ENCODE data around the gene S100A8. TPM values are rescaled to one million over a fixed set of nuclear protein-coding genes. Genes with fewer than 3 reads are reported as not detected.

Gene S100A8
- total RNA-seq, 1 donor from 2014 or later: not detected

DNA sequence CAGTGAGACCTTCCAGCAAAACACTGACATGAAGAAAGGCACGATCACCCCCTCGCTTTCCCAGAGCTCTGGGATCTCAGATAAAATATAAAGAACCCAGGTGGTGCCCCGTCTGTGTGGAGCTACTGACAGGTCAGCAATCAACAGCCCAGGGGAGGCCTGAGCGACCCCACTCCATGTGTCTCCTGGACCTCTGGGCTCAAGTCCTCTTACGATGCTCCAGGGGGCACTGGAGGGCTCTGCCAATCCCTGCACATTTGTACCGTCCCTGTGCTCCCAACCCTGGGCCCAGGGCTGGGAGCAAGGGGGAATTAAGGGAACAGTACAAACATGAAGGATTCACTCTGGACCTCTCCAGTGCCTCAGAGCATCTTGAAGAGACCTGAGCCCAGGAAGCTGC is 37.9 kb upstream of the S100A8 start:
- Mint-ChIP-seq H3K27me3 (ENCODE audit: insufficient read depth, low read depth) (peaks cover 6% of the 10 kb centered on the region), H3K27ac (no peak overlapping the region), H3K9me3 (no peaks in the 10 kb centered on the region), H3K4me3 (no peak overlapping the region), H3K4me1 (no peaks in the 10 kb centered on the region), H3K36me3 (no peaks in the 10 kb centered on the region)
- peaks cover 10% of the 10 kb centered on the region for H3K27me3 ChIP-seq
- no peaks in the 10 kb centered on the region for H3K4me1 ChIP-seq
- H3K27ac ChIP-seq: no peak overlapping the region
- TF ChIP-seq EZH2 (IDR thresholded peaks at IDR 0.05): no peak
- TF ChIP-seq, protein P1, sequence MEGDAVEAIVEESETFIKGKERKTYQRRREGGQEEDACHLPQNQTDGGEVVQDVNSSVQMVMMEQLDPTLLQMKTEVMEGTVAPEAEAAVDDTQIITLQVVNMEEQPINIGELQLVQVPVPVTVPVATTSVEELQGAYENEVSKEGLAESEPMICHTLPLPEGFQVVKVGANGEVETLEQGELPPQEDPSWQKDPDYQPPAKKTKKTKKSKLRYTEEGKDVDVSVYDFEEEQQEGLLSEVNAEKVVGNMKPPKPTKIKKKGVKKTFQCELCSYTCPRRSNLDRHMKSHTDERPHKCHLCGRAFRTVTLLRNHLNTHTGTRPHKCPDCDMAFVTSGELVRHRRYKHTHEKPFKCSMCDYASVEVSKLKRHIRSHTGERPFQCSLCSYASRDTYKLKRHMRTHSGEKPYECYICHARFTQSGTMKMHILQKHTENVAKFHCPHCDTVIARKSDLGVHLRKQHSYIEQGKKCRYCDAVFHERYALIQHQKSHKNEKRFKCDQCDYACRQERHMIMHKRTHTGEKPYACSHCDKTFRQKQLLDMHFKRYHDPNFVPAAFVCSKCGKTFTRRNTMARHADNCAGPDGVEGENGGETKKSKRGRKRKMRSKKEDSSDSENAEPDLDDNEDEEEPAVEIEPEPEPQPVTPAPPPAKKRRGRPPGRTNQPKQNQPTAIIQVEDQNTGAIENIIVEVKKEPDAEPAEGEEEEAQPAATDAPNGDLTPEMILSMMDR (IDR thresholded peaks at IDR 0.05): peak; percentile 18
- TF ChIP-seq EZH2phosphoT487 (IDR thresholded peaks at IDR 0.05): no peak
- H3K4me2 ChIP-seq: no peak overlapping the region
- H2AFZ ChIP-seq (replicated peaks): no peak overlapping the region
- H3K79me2 ChIP-seq (ENCODE audit: low read depth): no peaks in the 10 kb centered on the region
- H3K4me3 ChIP-seq: no peak overlapping the region
- DNase-seq (ENCODE audit: low spot score): no peak
- H3K36me3 ChIP-seq: no peaks in the 10 kb centered on the region
- H3F3A ChIP-seq (ENCODE audit: low read depth): no peaks in the 10 kb centered on the region
- H3K9ac ChIP-seq: no peak overlapping the region
- no peaks in the 10 kb centered on the region for H3K9me3 ChIP-seq (ENCODE audit: low read depth)
- no peaks in the 10 kb centered on the region for H4K20me1 ChIP-seq (ENCODE audit: low read depth)

DNA sequence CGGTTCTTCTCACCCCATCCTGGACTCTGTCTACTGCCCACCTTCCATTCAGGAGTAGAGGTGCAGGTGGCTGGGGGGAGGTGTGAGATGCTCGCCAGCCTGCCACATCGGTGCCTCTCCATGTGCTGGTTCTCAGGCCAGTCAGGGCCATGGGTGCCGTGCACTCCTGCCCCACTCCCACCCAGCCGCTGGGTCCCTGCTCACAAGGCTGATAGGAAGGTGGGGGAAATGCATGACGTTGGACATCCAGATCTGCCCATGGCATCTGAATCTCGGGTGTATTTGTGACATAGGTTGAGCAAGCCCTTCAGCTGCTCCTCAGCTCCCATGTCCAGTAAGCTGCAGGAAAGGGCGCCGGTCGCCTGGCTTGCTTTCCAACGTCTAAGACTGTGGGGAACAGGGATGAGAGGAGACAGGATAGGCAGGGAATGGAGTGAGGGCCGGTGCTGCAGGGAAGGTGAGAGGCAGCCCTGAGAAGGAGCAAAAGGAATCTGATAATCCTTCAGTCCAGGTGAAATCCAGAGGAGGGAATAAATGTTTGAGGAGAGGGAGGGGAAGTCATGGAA is 37.3 kb upstream of the S100A8 start:
- Histone ChIP-seq H3K4me1 (no peaks in the 10 kb centered on the region), H3F3A (ENCODE audit: low read depth) (no peaks in the 10 kb centered on the region), H3K4me2 (no peak overlapping the region), H3K27ac (no peak overlapping the region), H4K20me1 (ENCODE audit: low read depth) (no peaks in the 10 kb centered on the region), H3K9me3 (ENCODE audit: low read depth) (no peaks in the 10 kb centered on the region), H3K79me2 (ENCODE audit: low read depth) (no peaks in the 10 kb centered on the region), H3K9ac (no peak overlapping the region), H3K36me3 (no peaks in the 10 kb centered on the region), H3K4me3 (no peak overlapping the region), H3K27me3 (peaks cover 10% of the 10 kb centered on the region), H2AFZ (replicated peaks) (no peak overlapping the region)
- Mint-ChIP-seq H3K4me1 (no peaks in the 10 kb centered on the region), H3K4me3 (no peak overlapping the region), H3K36me3 (no peaks in the 10 kb centered on the region), H3K27ac (no peak overlapping the region), H3K27me3 (ENCODE audit: insufficient read depth, low read depth) (peaks cover 6% of the 10 kb centered on the region), H3K9me3 (no peaks in the 10 kb centered on the region)
- TF ChIP-seq EZH2 (IDR thresholded peaks at IDR 0.05) (no peak), EZH2phosphoT487 (IDR thresholded peaks at IDR 0.05) (no peak)
- TF ChIP-seq, protein P1 (IDR thresholded peaks at IDR 0.05): no peak
- DNase-seq (ENCODE audit: low spot score): no peak

DNA sequence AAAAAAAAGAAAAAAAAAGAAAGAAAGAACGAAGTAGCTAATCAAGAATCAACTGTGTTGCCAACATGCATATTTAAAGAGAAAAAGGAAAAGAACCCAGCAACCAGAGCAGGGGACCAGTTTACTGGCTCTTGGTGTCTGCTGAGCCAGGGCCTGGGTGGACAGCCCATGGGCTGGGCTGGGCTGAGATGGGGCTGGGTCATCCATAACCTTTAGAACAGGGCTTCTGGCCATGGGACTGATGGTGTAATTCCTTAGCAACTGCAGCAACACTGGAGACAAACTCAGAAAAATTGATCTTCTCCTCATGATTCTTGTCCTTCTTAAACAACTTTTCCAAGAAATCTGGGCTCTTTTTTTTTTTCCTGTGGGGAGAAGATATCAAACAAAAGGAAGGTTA is 35.9 kb upstream of the S100A8 start:
- no peak overlapping the region for H3K9ac ChIP-seq
- TF ChIP-seq, protein P1 (IDR thresholded peaks at IDR 0.05): no peak
- no peak for TF ChIP-seq EZH2phosphoT487 (IDR thresholded peaks at IDR 0.05)
- no peak for TF ChIP-seq EZH2 (IDR thresholded peaks at IDR 0.05)
- no peak overlapping the region for H3K4me3 ChIP-seq
- H3F3A ChIP-seq (ENCODE audit: low read depth): no peaks in the 10 kb centered on the region
- no peak for DNase-seq (ENCODE audit: low spot score)
- no peak overlapping the region for H3K4me2 ChIP-seq
- H3K79me2 ChIP-seq (ENCODE audit: low read depth): no peaks in the 10 kb centered on the region
- no peaks in the 10 kb centered on the region for H3K4me1 ChIP-seq
- peaks cover 7% of the 10 kb centered on the region for H4K20me1 ChIP-seq (ENCODE audit: low read depth)
- Mint-ChIP-seq H3K27ac (no peak overlapping the region), H3K4me1 (no peaks in the 10 kb centered on the region), H3K9me3 (no peaks in the 10 kb centered on the region), H3K27me3 (ENCODE audit: insufficient read depth, low read depth) (peaks cover 15% of the 10 kb centered on the region), H3K4me3 (no peak overlapping the region), H3K36me3 (no peaks in the 10 kb centered on the region)
- no peak overlapping the region for H3K27ac ChIP-seq
- H3K27me3 ChIP-seq: peaks cover 10% of the 10 kb centered on the region
- H2AFZ ChIP-seq (replicated peaks): no peak overlapping the region
- no peaks in the 10 kb centered on the region for H3K9me3 ChIP-seq (ENCODE audit: low read depth)
- H3K36me3 ChIP-seq: no peaks in the 10 kb centered on the region
